Neural crest cell (in vitro differentiated cells): ENCODE measurements around the gene NTPCR. TPM values are rescaled to one million over a fixed set of nuclear protein-coding genes. Genes with fewer than 3 reads are reported as not detected.
A peak's percentile ranks its signal among the peaks of the same experiment; 100 is the strongest.

Source experiments
- DNase-seq: peaks from one replicate; pipeline ENCODE4 v3.0.0; 2021; ENCODE audit warnings: low read depth, mixed read lengths, low spot score
- H3K27ac Mint-ChIP-seq: one replicate; pipeline ENCODE4 v1.8.0; 2021; ENCODE audit warnings: mild to moderate bottlenecking, mixed read lengths; ENCODE audit not compliant: unreplicated experiment
- H3K27me3 Mint-ChIP-seq: 2 replicates; pipeline ENCODE4 v1.8.0; 2021; ENCODE audit warnings: low read depth, mild to moderate bottlenecking, mixed read lengths
- H3K36me3 Mint-ChIP-seq: 2 replicates; pipeline ENCODE4 v1.8.0; 2021; ENCODE audit warnings: low read depth, mild to moderate bottlenecking, mixed read lengths
- H3K4me1 Mint-ChIP-seq: 2 replicates; pipeline ENCODE4 v1.8.0; 2021; ENCODE audit warnings: mixed read lengths
- H3K4me3 Mint-ChIP-seq: one replicate; pipeline ENCODE4 v1.8.0; 2021; ENCODE audit warnings: mild to moderate bottlenecking, mixed read lengths
- H3K9me3 Mint-ChIP-seq: 2 replicates; pipeline ENCODE4 v1.8.0; 2021; ENCODE audit warnings: mixed read lengths
- CTCF ChIP-seq: fragments of 200-600 bp; sonication (generic); conservative IDR thresholded peaks from 2 replicates; pipeline ENCODE4 v1.5.0; 2021; ENCODE audit warnings: antibody characterized with exemption, mild to moderate bottlenecking
- total RNA-seq: library from RNA; stranded (reverse); gene quantifications from 2 replicates; pipeline ENCODE4 v1.2.1, GENCODE V29; 2021

Gene NTPCR
- total RNA-seq, 1 donor from 2014 or later = 55.5 TPM

GRCh38 chr1:232904566-232904965 lies 45.8 kb upstream of the NTPCR start:
- no peaks in the 10 kb centered on the region for H3K27me3 Mint-ChIP-seq
- H3K36me3 Mint-ChIP-seq = no peaks in the 10 kb centered on the region
- DNase-seq = no peak
- H3K4me3 Mint-ChIP-seq = no peak overlapping the region
- H3K27ac Mint-ChIP-seq = no peak overlapping the region
- TF ChIP-seq CTCF = no peak
- no peaks in the 10 kb centered on the region for H3K9me3 Mint-ChIP-seq
- H3K4me1 Mint-ChIP-seq = no peaks in the 10 kb centered on the region

GRCh38 chr1:232905331-232906034 lies 44.9 kb upstream of the NTPCR start:
- Mint-ChIP-seq H3K27ac (peak overlapping the region; percentile 16), H3K36me3 (no peaks in the 10 kb centered on the region), H3K9me3 (no peaks in the 10 kb centered on the region), H3K4me3 (no peak overlapping the region), H3K27me3 (no peaks in the 10 kb centered on the region), H3K4me1 (no peaks in the 10 kb centered on the region)
- no peak for TF ChIP-seq CTCF
- DNase-seq = no peak

GRCh38 chr1:232906441-232906840 lies 44.0 kb upstream of the NTPCR start:
- Mint-ChIP-seq H3K27me3 (no peaks in the 10 kb centered on the region), H3K36me3 (no peaks in the 10 kb centered on the region), H3K4me1 (no peaks in the 10 kb centered on the region), H3K27ac (no peak overlapping the region), H3K9me3 (no peaks in the 10 kb centered on the region), H3K4me3 (no peak overlapping the region)
- no peak for TF ChIP-seq CTCF
- DNase-seq = no peak

- no peak overlapping the region for H3K4me3 Mint-ChIP-seq
- H3K4me1 Mint-ChIP-seq = no peaks in the 10 kb centered on the region
- no peak for DNase-seq
- no peaks in the 10 kb centered on the region for H3K27me3 Mint-ChIP-seq
- H3K36me3 Mint-ChIP-seq = no peaks in the 10 kb centered on the region
- peak overlapping the region; percentile 14 for H3K27ac Mint-ChIP-seq
- TF ChIP-seq CTCF = no peak
- H3K9me3 Mint-ChIP-seq = no peaks in the 10 kb centered on the region
Observed at GRCh38 chr1:232908831-232909230, 41.6 kb upstream of the NTPCR start.

- no peaks in the 10 kb centered on the region for H3K4me1 Mint-ChIP-seq
- no peaks in the 10 kb centered on the region for H3K36me3 Mint-ChIP-seq
- H3K27me3 Mint-ChIP-seq = no peaks in the 10 kb centered on the region
- no peak overlapping the region for H3K27ac Mint-ChIP-seq
- H3K4me3 Mint-ChIP-seq = no peak overlapping the region
- H3K9me3 Mint-ChIP-seq = no peaks in the 10 kb centered on the region
- DNase-seq = no peak
- TF ChIP-seq CTCF = no peak
Observed at GRCh38 chr1:232909752-232910151, 40.7 kb upstream of the NTPCR start.
